Hypothalamus (tissue), 51 donors: Measurements from ENCODE around the gene DUSP16.
"Not testable (repeated sequence)": the region's sequence is repeated elsewhere in the genome, so short reads cannot be mapped to it uniquely, and the experiment has no call there.

ENCODE experiments used
- DNase-seq, 51 donors: peaks; one replicate each; lab custom pipeline; 2025; lab: John Stamatoyannopoulos, UW

DUSP16 gene

DNA sequence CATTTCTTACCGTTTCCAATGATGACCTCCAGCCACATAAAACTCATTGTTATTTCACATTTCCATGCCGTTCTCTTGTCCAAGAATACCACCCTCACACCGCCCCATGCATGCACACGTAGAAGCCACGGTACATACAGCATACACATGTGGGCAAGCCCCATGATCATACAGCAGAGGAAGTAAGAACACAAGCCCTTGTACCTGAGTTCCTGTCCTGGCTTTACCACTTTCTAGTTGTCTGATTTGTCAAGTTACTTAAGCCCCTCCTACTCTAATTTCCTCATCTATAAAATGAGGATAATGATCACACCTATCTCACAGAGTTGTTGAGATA, 59.9 kb downstream of the DUSP16 start:
- no peak for DNase-seq

DNA sequence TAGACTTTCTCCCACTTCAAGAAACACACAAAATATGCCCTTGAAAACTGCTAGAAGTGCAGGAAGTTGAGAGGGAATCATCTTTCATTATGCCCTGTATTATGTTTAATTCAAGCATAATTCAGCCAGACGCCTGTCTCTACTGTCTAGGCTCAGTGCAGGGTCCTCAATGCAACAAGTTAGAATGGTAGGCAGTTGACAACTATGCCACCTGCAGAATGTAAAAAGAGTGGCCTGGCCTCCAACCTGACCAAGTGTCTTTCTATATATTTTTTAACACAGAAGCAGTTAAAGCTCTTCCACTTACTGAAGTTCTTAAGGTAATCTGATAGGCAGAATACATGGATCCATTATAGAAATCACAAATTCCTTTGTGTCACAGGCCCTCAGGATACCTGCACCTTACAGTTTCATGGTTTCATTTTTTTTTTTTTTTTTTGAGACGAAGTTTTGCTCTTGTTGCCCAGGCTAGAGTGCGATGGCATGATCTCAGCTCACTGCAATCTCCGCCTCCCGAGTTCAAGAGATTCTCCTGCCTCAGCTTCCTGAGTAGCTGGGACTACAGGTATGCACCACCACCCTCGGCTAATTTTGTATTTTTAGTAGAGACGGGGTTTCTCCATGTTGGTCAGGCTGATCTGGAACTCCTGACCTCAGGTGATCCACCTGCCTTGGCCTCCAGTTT, 60.4 kb downstream of the DUSP16 start:
- DNase-seq, result not testable (repeated sequence)

- DNase-seq, result no peak
Measured at GRCh38 chr12:12501121-12501520, 61.5 kb downstream of the DUSP16 start.

DNA sequence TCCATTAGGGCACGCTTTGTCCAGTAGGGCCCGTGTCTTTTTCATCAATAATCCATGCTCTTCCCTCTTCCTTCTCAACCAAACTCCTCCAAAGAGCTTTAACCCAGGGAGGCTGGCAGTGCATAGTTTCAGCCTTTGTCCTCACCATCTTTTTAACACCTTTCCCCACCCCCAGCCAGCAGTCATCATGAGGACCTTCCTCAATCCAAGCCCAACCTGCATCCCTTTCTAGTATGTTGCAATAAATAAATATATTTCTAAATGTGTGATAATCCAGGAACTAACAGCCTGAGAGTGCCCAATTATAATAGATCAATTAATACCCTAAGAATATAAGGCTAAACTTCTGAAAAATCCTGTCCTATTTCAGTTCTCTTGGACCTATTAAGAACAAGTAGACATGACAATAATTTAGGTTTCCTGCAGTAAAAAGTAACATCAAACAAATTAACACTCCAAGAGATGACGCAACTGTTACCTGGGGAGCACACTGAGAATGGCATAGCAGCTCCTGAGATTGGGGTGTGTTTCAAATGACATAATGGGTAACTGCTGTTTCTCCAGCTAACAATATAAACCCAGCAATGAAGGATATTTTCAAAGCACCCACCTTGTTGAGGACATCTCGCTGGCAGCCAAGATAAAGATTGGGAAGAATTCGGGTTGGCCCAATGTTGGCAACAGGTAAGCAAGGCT, 62.6 kb downstream of the DUSP16 start:
- no peak for DNase-seq

DNA sequence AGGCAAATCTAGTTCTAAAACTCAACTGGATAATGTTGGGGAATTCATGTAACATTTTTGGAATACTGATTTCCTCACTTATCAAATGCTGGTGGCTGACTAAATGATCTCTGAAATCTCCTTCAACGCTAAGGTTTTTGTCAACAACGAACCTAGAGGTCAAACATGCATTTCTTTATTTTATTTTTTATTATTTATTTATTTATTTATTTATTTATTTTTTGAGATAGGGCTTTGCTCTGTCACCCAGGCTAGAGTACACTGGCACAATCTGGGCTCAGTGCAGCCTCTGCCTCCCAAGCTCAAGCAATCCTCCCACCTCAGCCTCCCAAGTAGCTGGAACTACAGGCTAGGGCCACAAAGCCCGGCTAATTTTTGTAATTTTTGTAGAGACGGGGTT, 64.5 kb downstream of the DUSP16 start:
- no peak for DNase-seq

DNA sequence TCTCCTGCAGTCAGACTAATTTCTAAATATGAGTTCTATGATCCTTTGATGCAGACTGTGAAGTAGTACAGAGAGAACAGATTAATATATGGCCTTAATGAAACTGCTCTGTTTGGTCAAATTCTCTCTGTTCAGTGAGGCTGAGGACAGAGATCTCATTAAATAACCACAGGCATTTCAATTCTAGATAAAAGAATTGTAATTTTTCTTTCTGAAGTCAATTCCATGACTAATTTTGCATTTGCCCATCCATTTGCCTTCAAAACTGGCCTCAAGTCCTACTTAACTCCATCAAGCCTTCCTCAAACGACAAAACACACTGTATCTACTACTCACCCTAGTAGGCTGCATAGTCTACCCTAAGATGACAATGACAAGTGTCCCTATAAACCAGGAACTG, 67.1 kb downstream of the DUSP16 start:
- DNase-seq, result no peak

DNA sequence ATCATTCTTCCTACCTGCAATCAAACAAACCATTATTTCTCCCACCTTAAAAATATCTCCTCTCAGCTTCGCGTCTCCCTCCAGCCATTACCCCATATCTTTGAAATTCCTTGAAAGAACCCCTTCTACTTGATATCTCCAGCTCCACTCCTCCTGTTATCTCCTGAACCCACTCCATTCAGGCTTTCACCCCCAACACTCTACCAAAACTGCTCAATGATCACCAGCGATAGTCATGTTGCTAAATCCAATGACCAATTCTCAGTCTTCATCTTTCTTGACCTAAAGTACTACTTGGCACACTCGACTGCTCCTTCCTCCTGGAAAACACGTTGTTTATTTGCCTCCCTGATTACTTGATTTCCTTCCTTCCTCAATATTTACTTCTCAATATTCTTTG, 70.1 kb downstream of the DUSP16 start:
- DNase-seq, result no peak

GRCh38 chr12:12491606-12492005, 71.1 kb downstream of the DUSP16 start:
- DNase-seq, result no peak

- no peak for DNase-seq
Measured at GRCh38 chr12:12488823-12489550, 73.7 kb downstream of the DUSP16 start.

DNA sequence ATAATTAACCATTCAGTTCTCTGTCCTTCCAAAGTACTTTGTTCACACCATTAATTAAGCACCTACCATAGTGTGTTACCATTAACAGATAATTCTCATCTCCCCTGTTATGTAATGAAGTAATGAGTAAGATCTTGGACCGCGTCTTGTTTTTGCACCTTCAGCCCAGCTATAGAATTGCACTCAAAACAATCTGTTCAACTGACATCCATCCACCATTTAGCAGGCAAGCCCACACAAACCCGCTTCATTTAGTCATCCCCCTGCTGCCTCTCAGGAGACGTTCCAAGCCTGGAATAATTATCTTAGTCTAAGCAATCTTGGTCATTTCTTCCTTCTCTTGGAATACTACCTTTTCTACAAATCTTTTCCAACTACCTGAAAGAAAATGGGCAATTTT, 74.4 kb downstream of the DUSP16 start:
- DNase-seq, result no peak

DNA sequence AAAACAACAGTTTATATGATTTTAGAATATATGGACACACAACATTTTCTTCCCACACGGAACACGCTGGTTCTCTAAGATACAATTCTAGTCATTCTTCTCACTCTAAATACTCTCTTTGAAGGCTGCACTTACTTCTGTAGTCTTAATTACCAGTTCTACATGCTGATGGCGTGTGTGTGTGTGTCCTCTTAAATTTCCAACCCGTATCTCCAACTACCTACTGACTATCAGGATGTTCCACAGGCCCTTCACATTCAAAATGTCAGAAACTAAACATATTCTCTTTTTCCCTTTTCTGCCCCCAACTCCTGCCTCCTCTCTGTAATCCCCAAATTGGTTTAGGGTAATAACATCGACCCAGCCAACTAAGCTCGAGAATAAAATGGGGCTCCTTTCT, 75.2 kb downstream of the DUSP16 start:
- DNase-seq, result no peak

DNA sequence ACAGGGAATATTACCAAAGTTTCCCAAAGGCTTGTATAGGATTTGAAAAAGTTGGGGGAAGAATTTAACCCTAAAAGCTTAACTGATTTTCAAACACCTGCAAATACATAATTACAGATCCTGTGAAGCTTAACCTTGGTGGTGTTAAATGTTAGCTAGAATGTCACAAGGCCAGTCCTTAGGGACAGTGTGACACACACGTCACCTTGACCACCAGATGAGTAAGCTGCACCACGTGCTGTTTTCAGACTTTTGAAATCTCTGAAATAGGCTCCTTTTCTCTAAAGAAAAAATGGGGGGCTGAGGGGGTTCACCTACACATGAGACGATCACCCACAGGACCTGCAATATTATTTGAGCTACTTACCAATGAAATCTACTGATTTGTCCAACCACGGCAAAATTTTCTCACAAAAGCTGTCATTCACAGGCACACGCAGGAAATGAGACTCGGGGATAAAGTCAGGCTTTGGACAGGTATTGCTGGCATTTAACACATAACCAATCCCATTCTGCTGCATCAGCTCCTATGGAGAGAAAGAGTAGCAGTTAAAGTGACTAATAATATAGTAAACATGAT, 75.9 kb downstream of the DUSP16 start:
- DNase-seq, result no peak

DNA sequence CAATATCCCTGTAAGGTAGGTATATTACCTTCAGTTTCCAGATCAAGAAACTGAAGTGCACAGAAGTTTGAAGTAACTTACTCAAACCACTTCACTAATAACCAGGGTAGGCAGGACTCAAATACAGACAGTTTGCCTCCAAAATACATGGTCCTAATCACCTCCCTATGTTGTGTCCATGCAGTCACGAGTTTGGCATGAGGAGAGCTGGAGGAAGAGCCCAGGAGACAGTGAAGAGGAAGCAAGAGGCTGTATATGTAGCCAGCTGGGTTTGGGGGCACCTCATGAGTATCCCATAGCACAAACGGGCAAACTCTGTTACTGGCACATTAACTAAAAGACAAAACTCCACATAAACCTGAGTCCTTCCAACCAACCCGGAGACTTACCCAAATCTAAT, 79.2 kb downstream of the DUSP16 start:
- DNase-seq, result no peak

DNA sequence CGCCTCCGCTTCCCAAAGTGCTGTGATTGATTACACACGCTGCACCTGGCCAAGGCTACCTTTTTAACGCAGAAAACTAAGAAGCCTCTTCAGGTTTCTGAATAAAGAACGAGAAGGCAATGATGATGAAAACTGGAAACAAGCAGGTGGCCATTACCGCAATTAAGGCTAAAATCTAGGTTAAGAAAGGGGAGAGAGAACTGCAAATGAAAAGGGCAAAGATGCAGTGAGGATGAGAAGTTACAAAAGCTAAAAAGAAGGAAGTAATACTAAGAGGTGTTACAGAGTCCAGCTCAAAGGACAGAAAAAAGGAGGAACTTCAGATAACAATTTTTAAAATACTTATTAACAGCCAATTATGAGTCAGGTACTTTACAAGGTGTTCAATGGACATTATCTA, 79.7 kb downstream of the DUSP16 start:
- DNase-seq, result no peak

GRCh38 chr12:12482150-12482761, 80.4 kb downstream of the DUSP16 start:
- no peak for DNase-seq

DNA sequence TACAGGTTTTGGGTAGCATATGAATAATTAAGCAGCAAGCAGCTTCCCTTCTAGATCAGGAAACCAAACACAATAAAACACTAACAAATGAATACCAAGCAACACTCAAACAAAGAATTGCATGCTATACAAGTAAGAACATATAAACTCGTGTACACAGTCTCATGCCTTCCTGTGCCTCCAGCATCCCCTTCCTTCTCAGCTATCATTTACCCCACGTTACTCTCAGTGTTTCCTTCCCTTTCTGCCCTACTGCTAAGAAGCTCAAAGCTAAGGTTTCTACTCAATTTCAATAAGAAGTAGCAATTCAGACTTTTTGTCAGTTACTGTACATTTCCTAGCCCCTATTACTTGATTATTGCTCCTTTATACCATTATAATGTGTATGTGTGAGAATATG, 81.0 kb downstream of the DUSP16 start:
- no peak for DNase-seq

DNA sequence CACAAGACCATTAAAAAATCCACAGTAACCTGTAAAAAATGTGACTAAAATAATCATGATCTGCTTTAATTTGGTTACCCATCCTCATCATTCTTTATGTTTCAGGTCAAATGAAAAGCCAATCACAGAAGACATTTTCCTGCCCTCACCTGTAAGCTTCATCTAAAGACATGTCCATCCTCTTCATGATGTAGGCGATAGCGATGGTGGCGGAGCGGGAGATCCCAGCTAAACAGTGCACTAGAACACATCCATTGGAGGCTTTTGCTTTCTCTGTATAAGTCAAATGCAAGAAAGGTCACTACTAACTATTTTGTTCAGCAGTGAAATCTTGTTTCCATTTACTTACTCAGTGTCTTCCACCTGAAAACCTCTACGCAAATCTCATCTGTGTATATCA, 82.6 kb downstream of the DUSP16 start:
- no peak for DNase-seq

- DNase-seq, result no peak
Measured at GRCh38 chr12:12477532-12477890, 85.2 kb downstream of the DUSP16 start.

- DNase-seq, result peak in 50 of 51 donors; percentile 19 to 90 (median 68)
Measured at GRCh38 chr12:12476857-12477531, 85.7 kb downstream of the DUSP16 start.

GRCh38 chr12:12474931-12475795, 87.5 kb downstream of the DUSP16 start:
- DNase-seq, result no peak
